Putamen (tissue), 1 donor: ENCODE results near the gene IGF2BP1.
"Not testable (repeated sequence)": the region's sequence is repeated elsewhere in the genome, so short reads cannot be mapped to it uniquely, and the experiment has no call there.

Experiments
- DNase-seq: peaks from one replicate; pipeline ENCODE4 v3.0.0-alpha.2; 2016; ENCODE audit warnings: low spot score

The IGF2BP1 gene

GRCh38 chr17:48995974-48996721, 1.0 kb upstream of the IGF2BP1 start:
- DNase-seq: no peak

GRCh38 chr17:48996722-48997102, 473 bp upstream of the IGF2BP1 start:
- DNase-seq: no peak

- DNase-seq: no peak
Observed at GRCh38 chr17:48997827-48998586, 822 bp downstream of the IGF2BP1 start.

GRCh38 chr17:48998587-48999440, 1.6 kb downstream of the IGF2BP1 start:
- no peak for DNase-seq

GRCh38 chr17:49000943-49001342, 3.8 kb downstream of the IGF2BP1 start:
- no peak for DNase-seq

- no peak for DNase-seq
Observed at GRCh38 chr17:49001671-49002070, 4.5 kb downstream of the IGF2BP1 start.

- DNase-seq: no peak
Observed at GRCh38 chr17:49002331-49002730, 5.1 kb downstream of the IGF2BP1 start.

GRCh38 chr17:49002766-49003165, 5.6 kb downstream of the IGF2BP1 start:
- DNase-seq: no peak

- no peak for DNase-seq
Observed at GRCh38 chr17:49003557-49004511, 6.6 kb downstream of the IGF2BP1 start.

- no peak for DNase-seq
Observed at GRCh38 chr17:49005140-49005539, 8.0 kb downstream of the IGF2BP1 start.

GRCh38 chr17:49008908-49009307, 11.7 kb downstream of the IGF2BP1 start:
- not testable (repeated sequence) for DNase-seq

GRCh38 chr17:49012769-49013255, 15.6 kb downstream of the IGF2BP1 start:
- no peak for DNase-seq

GRCh38 chr17:49013311-49014213, 16.4 kb downstream of the IGF2BP1 start:
- no peak for DNase-seq

GRCh38 chr17:49015179-49015923, 18.2 kb downstream of the IGF2BP1 start:
- DNase-seq: no peak

GRCh38 chr17:49015924-49016774, 19.0 kb downstream of the IGF2BP1 start:
- no peak for DNase-seq

GRCh38 chr17:49016775-49017463, 19.7 kb downstream of the IGF2BP1 start:
- no peak for DNase-seq

- DNase-seq: no peak
Observed at GRCh38 chr17:49018116-49018612, 21.0 kb downstream of the IGF2BP1 start.

GRCh38 chr17:49018748-49019147, 21.6 kb downstream of the IGF2BP1 start:
- DNase-seq: no peak
